PC-9 (cell line): Measurements from ENCODE around the gene NPL. TPM values are rescaled to one million over a fixed set of nuclear protein-coding genes. Genes with fewer than 3 reads are reported as not detected.

ENCODE experiments used
- BruUV-seq: library from RNA; stranded (reverse); fragments of 400-500 nt; replicated peaks from 2 replicates; lab custom pipeline; 2021; lab: Mats Ljungman, UMichigan
- CTCF ChIA-PET: fragments of 300-600 bp; sonication (Branson Sonifier 250); formaldehyde crosslinking; loops from one replicate; lab custom pipeline; 2022; ENCODE audit warnings: antibody characterized with exemption; lab: Charles Lee
- POLR2A ChIA-PET: fragments of 300-600 bp; sonication (Branson Sonifier 250); formaldehyde crosslinking; loops from one replicate; lab custom pipeline; 2022; ENCODE audit warnings: antibody characterized with exemption; ENCODE audit not compliant: unreplicated experiment; lab: Charles Lee
- DNase-seq, 2 experiments: peaks; one replicate each; pipeline versions ENCODE4 v3.0.0 to v3.0.0-alpha.2; 2015 to 2022; ENCODE audit warnings: mixed read lengths in 1 of 2
- H2AFZ ChIP-seq: fragments of 200-600 bp; sonication (generic); 2 replicates; pipeline ENCODE4 v1.8.1; 2017; ENCODE audit warnings: antibody characterized with exemption
- H3F3A ChIP-seq: fragments of 200-600 bp; sonication (generic); 2 replicates; pipeline ENCODE4 v1.8.1; 2017; ENCODE audit warnings: antibody characterized with exemption, mild to moderate bottlenecking, low read depth; ENCODE audit not compliant: insufficient read depth
- H3K27ac ChIP-seq: fragments of 200-600 bp; sonication (generic); 2 replicates; pipeline ENCODE4 v1.6.1; 2016; ENCODE audit warnings: mixed run types
- H3K27me3 ChIP-seq: fragments of 200-600 bp; sonication (generic); 2 replicates; pipeline ENCODE4 v1.6.1; 2016; ENCODE audit warnings: low read depth, mixed run types; ENCODE audit not compliant: insufficient read depth
- H3K36me3 ChIP-seq: fragments of 200-600 bp; sonication (generic); 2 replicates; pipeline ENCODE4 v1.6.1; 2016; ENCODE audit warnings: low read depth, mixed run types
- H3K4me1 ChIP-seq: fragments of 200-600 bp; sonication (generic); replicated peaks from 2 replicates; pipeline ENCODE4 v1.6.1; 2016; ENCODE audit warnings: mixed run types; ENCODE audit not compliant: insufficient read depth
- H3K4me2 ChIP-seq: fragments of 200-600 bp; sonication (generic); 2 replicates; pipeline ENCODE4 v1.6.1; 2017; ENCODE audit warnings: mixed run types
- H3K4me3 ChIP-seq: fragments of 200-600 bp; sonication (generic); 2 replicates; pipeline ENCODE4 v1.6.1; 2016; ENCODE audit warnings: mixed run types
- H3K79me2 ChIP-seq: fragments of 200-600 bp; sonication (generic); 2 replicates; pipeline ENCODE4 v1.6.1; 2017; ENCODE audit warnings: low read depth, mixed run types
- H3K9me2 ChIP-seq: fragments of 200-600 bp; sonication (generic); 2 replicates; pipeline ENCODE4 v1.8.1; 2017; ENCODE audit warnings: mild to moderate bottlenecking; ENCODE audit not compliant: insufficient read depth
- H3K9me3 ChIP-seq: fragments of 200-600 bp; sonication (generic); 2 replicates; pipeline ENCODE4 v1.8.1; 2016; ENCODE audit warnings: low read depth; ENCODE audit not compliant: insufficient read depth
- H4K20me1 ChIP-seq: fragments of 200-600 bp; sonication (generic); 2 replicates; pipeline ENCODE4 v1.8.1; 2017; ENCODE audit not compliant: insufficient read depth
- EZH2 ChIP-seq: fragments of 200-600 bp; sonication (generic); IDR thresholded peaks from 2 replicates; pipeline ENCODE4 v1.8.0; 2017; ENCODE audit warnings: antibody characterized with exemption, low read depth
- intact Hi-C: fragments of 100-400 bp; cut with micrococcal nuclease; formaldehyde crosslinking; loops from one replicate; pipeline ENCODE4 v1.10.0; 2022; ENCODE audit not compliant: unreplicated experiment
- total RNA-seq: library from RNA; stranded (reverse); gene quantifications from 2 replicates; pipeline ENCODE4 v1.2.3, GENCODE V29; 2021
- TF ChIP-seq, protein P1 (sequence below): fragments of 200-600 bp; sonication (generic); conservative IDR thresholded peaks from 2 replicates; pipeline ENCODE4 v1.6.1; 2017; ENCODE audit warnings: mixed run types, antibody characterized with exemption, mild to moderate bottlenecking, moderate library complexity

The NPL gene
- total RNA-seq, 1 experiment from 2014 or later = 2.3 TPM

DNA sequence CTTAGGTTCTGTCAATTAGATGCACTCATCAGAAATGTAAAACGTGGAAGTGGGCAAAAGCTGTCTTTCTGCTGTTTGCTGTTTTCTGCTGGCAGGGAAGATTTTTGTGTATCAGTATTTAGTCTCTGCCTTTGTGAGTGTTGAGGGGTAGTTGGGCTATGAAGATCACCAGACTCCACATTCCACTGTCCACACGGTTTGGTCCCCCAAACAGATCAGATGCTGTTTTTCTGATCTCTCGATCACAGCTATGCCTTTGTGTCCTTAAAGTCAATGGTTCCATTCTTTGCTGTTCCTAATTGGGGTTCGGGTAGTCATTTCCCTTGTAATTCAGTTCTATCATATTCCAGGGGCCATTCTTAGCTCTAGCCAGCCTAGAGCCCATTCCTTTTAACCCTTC is 27.0 kb upstream of the NPL start:
- Histone ChIP-seq H3K4me2 (no peak overlapping the region), H3K27ac (no peak overlapping the region), H3K27me3 (no peaks in the 10 kb centered on the region), H3K4me3 (no peak overlapping the region), H3K79me2 (no peaks in the 10 kb centered on the region), H3K36me3 (no peaks in the 10 kb centered on the region), H3F3A (no peaks in the 10 kb centered on the region), H2AFZ (no peak overlapping the region), H3K9me3 (no peaks in the 10 kb centered on the region), H4K20me1 (no peaks in the 10 kb centered on the region), H3K4me1 (no peaks in the 10 kb centered on the region), H3K9me2 (no peaks in the 10 kb centered on the region)
- CTCF ChIA-PET = no interaction called here
- intact Hi-C loops = no loop called here
- no peak for DNase-seq
- no TSS peak for BruUV-seq
- no peak for TF ChIP-seq EZH2
- TF ChIP-seq, protein P1, sequence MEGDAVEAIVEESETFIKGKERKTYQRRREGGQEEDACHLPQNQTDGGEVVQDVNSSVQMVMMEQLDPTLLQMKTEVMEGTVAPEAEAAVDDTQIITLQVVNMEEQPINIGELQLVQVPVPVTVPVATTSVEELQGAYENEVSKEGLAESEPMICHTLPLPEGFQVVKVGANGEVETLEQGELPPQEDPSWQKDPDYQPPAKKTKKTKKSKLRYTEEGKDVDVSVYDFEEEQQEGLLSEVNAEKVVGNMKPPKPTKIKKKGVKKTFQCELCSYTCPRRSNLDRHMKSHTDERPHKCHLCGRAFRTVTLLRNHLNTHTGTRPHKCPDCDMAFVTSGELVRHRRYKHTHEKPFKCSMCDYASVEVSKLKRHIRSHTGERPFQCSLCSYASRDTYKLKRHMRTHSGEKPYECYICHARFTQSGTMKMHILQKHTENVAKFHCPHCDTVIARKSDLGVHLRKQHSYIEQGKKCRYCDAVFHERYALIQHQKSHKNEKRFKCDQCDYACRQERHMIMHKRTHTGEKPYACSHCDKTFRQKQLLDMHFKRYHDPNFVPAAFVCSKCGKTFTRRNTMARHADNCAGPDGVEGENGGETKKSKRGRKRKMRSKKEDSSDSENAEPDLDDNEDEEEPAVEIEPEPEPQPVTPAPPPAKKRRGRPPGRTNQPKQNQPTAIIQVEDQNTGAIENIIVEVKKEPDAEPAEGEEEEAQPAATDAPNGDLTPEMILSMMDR = no peak
- POLR2A ChIA-PET = no interaction called here

DNA sequence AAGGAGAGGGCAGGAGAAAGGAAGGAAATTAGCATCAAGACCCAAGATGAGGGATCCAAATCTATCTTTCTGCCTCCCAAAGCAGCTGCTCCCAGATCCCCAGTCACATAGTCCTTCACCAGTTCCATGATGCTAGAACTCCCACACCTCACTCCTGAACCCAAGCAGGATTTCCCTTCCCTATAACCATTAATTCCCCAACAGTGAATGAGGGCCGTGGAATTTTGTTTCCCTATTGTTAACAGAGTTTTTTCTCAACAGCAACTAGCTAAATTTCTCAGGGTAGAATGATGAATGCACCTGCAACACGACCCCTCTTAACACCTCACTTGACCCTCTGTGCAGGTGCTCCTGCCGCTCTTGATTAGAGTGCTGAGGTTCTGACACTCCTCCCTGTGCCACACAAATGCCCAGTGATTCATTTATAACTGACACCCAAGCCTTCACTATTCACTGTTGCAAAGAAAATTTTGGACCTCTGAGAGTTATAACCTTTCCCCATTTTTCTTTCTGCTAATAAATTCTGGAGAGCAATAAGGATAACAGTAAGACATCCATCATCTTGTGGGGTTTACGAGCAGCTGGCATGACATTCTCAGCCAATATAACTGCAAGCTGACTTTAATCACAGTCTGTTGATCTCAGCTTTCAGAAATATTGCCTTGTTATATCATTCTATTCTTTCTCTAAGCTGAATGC is 25.4 kb upstream of the NPL start:
- no TSS peak for BruUV-seq
- CTCF ChIA-PET = no interaction called here

DNA sequence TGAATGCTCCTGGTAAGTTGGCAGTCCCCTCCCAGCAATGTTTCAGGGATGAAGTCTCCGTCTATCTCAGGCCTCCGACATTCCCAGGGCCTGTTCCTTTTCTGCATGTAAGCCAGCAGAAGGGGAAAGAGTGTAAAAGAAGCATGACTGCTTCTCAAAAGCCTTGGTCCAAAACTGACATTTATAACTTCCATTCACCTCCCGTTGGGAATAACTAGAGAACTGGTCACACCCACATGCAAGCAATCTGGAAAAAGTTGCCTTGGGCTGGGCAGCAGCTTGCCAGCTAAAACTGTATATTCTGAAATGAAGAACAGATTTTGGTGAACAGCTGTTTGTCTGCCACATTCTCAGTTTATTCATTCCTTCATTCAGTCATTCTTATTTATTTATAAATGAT is 24.2 kb upstream of the NPL start:
- Histone ChIP-seq H3K4me1 (no peaks in the 10 kb centered on the region), H3F3A (no peaks in the 10 kb centered on the region), H3K27me3 (no peaks in the 10 kb centered on the region), H3K36me3 (no peaks in the 10 kb centered on the region), H3K9me3 (no peaks in the 10 kb centered on the region), H4K20me1 (no peaks in the 10 kb centered on the region), H2AFZ (no peak overlapping the region), H3K4me2 (no peak overlapping the region), H3K27ac (no peak overlapping the region), H3K4me3 (no peak overlapping the region), H3K9me2 (no peaks in the 10 kb centered on the region), H3K79me2 (no peaks in the 10 kb centered on the region)
- POLR2A ChIA-PET = no interaction called here
- intact Hi-C loops = no loop called here
- TF ChIP-seq, protein P1 = no peak
- no peak for TF ChIP-seq EZH2
- CTCF ChIA-PET = no interaction called here
- BruUV-seq = no TSS peak
- DNase-seq = no peak

More for the DNA sequence above, 25.4 kb upstream of the NPL start:
- TF ChIP-seq EZH2 = no peak
- TF ChIP-seq, protein P1 = no peak
- Histone ChIP-seq H3K9me2 (no peaks in the 10 kb centered on the region), H3K4me2 (no peak overlapping the region), H3K79me2 (no peaks in the 10 kb centered on the region), H3K36me3 (no peaks in the 10 kb centered on the region), H3F3A (no peaks in the 10 kb centered on the region), H3K27ac (no peak overlapping the region), H3K9me3 (no peaks in the 10 kb centered on the region), H3K4me3 (no peak overlapping the region), H3K4me1 (no peaks in the 10 kb centered on the region), H2AFZ (no peak overlapping the region), H4K20me1 (no peaks in the 10 kb centered on the region), H3K27me3 (no peaks in the 10 kb centered on the region)
- intact Hi-C loops = no loop called here
- DNase-seq = no peak
- POLR2A ChIA-PET = no interaction called here
